ENCODE measurements around the gene RASIP1.
"Not testable (repeated sequence)": the region's sequence is repeated elsewhere in the genome, so short reads cannot be mapped to it uniquely, and the experiment has no call there.

RASIP1 gene, protein sequence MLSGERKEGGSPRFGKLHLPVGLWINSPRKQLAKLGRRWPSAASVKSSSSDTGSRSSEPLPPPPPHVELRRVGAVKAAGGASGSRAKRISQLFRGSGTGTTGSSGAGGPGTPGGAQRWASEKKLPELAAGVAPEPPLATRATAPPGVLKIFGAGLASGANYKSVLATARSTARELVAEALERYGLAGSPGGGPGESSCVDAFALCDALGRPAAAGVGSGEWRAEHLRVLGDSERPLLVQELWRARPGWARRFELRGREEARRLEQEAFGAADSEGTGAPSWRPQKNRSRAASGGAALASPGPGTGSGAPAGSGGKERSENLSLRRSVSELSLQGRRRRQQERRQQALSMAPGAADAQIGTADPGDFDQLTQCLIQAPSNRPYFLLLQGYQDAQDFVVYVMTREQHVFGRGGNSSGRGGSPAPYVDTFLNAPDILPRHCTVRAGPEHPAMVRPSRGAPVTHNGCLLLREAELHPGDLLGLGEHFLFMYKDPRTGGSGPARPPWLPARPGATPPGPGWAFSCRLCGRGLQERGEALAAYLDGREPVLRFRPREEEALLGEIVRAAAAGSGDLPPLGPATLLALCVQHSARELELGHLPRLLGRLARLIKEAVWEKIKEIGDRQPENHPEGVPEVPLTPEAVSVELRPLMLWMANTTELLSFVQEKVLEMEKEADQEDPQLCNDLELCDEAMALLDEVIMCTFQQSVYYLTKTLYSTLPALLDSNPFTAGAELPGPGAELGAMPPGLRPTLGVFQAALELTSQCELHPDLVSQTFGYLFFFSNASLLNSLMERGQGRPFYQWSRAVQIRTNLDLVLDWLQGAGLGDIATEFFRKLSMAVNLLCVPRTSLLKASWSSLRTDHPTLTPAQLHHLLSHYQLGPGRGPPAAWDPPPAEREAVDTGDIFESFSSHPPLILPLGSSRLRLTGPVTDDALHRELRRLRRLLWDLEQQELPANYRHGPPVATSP

DNA sequence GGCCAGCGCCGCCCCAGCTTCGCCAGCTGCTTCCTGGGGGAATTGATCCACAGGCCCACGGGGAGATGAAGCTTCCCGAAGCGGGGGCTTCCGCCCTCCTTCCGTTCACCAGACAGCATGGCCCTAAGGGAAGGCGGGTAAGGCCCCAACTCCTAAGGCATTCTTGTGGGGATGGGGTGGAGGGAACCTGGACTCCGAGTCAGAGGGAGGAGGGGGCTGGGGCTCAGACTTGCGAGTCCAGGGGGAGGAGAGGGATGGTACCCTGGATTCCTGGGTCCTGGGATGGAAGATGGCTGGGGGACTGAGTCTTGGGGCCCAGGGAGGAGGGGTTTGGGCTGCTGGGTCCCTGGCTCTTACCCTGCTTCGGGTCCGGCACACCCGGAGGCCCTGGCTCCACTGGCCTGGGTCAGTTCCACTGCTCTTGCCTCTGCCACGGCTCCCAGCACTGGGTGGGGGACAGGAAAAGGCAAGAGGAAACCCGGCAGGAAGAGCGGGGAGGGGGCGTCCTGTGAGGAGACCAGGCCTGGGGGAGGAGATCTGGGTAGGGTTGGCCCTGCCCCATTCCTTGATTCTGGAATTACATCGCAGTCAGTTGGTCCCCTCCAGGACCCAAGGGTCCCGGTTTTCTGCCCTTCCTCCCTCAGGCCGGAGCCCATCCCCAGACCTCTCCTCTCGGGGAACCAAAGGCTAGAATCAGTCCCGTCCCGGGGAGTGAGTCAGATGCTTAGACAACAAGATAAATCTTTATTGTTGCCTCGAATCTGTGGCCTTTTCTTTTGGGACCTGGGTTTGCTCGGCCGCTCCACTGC lies at the start of gene RASIP1:
TSS of gene RASIP1 (minus strand) at position 447 of the 809 bp plus-strand sequence. CDS start at position 119, 328 bp downstream.
- peak in 1 of 10 donors; percentile 66 for DNase-seq
- intact Hi-C loops (cut with DNase I), result no loop called here

DNA sequence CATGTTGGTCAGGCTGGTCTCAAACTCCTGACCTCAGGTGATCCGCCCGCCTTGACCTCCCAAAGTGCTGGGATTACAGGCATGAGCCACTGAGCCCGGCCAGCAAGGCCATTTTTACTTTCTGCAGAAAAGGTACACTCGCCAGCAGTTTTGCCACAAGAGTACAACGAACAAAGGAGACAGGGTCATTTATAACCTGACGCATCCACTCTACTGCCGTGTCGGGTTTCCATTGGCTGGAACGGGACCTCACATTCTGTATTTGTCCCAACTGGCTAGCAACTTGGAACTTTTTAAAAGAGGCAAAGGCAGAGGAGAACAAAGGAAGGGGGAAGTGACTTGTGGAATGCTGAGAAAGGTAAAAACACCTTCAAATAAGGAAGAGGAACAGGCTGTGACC lies 46.9 kb upstream of the RASIP1 start:
- intact Hi-C loops (cut with DNase I); DNase-seq: not testable (repeated sequence)

GRCh38 chr19:48786422-48786821 lies 46.0 kb upstream of the RASIP1 start:
- intact Hi-C loops (cut with DNase I); DNase-seq: not testable (repeated sequence)

GRCh38 chr19:48784527-48784926 lies 44.1 kb upstream of the RASIP1 start:
- intact Hi-C loops (cut with DNase I), result no loop called here
- no peak for DNase-seq

DNA sequence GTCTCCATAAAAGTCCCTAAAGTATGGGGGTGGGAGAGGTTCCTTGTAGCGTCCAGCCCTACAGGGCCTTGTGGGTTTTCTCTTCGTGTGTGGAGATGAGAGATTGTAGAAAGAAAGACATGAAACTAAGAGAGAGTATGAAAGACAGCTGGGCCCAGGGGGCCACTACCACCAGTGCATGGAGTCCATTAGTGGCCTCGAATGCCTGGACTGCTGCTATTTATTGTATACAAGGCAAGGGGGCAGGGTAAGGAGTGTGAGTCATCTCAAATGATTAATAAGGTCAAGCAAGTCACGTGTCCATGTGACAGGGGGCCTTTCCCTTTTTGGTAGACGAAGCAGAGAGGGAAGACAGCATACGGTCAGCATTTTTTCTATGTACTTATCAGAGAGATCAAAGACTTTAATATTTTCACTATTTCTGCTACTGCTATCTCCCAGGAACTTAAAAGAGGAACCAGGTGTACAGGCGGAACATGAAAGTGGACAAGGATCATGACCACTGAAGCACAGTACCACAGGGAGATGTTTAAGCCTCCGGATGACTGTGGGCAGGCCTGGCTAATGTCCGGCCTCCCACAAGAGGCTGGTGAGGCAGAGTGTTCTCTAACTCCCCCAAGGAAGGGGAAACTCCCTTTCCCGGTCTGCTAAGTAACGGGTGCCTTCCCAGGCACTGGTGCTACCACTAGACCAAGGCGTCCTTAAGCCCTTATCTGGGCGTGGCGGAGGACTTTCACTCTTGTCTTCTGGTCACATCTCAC lies 40.4 kb upstream of the RASIP1 start:
- intact Hi-C loops (cut with DNase I), result no loop called here
- no peak for DNase-seq

DNA sequence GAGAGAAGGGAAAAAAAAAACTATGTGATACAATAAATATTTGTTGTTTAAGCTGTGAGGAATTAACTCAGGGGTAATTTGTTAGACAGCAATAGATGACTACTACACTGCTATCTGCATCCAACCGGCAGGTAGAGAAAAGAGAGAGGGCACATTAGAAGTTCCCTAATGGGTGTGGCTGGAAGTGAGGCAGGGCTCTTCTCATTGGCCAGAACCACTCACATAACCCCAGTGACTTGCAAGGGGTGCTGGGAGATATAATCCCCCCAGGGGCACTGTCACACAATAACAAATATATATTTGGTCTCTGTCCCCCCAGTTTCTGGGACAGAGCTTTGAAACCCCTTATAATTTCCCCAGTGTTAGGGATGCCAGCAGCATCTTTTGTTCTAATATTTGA lies 39.2 kb upstream of the RASIP1 start:
- intact Hi-C loops (cut with DNase I), result no loop called here
- DNase-seq, result no peak

- no peak for DNase-seq
- intact Hi-C loops (cut with DNase I), result no loop called here
These were observed 37.3 kb upstream of the RASIP1 start for GRCh38 chr19:48777720-48778119.

DNA sequence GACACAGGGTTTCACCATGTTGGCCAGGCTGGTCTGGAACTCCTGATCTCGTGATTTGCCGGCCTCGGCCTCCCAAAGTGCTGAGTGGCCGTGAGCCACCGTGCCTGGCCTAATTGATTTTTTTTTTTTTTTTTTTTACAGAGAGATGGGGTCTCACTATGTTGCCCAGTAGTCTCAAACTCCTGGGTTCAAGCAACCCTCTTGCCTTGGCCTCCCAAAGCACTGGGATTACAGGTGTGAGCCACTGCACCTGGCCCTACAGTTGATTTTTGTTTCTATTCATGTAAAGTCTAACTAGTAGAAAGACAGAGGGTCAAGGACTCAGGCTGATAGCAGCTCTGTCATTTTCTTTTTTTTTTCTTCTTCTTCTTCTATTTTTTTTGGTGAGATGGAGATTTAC lies 36.7 kb upstream of the RASIP1 start:
- intact Hi-C loops (cut with DNase I), result no loop called here
- no peak for DNase-seq

- intact Hi-C loops (cut with DNase I), result no loop called here
- DNase-seq, result no peak
These were observed 32.1 kb upstream of the RASIP1 start for GRCh38 chr19:48772503-48772953.

GRCh38 chr19:48770734-48771472 lies 30.5 kb upstream of the RASIP1 start:
- no peak for DNase-seq
- intact Hi-C loops (cut with DNase I), result no loop called here

DNA sequence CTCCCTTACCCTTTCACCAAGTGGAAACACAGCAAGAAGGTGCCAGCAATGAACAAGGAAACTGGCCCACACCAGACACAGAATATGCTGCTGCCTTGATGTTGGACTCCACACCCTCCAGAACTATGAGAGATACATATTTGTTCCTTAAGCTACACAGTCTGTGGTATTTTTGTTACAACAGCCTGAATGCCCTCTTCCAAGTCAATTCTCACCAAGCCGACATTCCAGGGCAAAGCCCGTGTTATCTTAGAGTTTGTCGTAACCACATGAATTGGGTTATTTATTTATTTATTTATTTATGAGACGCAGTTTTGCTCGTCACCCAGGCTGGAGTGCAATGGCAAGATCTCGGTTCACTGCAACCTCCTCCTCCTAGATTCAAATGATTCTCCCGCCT lies 29.9 kb upstream of the RASIP1 start:
- DNase-seq, result no peak
- intact Hi-C loops (cut with DNase I), result no loop called here

DNA sequence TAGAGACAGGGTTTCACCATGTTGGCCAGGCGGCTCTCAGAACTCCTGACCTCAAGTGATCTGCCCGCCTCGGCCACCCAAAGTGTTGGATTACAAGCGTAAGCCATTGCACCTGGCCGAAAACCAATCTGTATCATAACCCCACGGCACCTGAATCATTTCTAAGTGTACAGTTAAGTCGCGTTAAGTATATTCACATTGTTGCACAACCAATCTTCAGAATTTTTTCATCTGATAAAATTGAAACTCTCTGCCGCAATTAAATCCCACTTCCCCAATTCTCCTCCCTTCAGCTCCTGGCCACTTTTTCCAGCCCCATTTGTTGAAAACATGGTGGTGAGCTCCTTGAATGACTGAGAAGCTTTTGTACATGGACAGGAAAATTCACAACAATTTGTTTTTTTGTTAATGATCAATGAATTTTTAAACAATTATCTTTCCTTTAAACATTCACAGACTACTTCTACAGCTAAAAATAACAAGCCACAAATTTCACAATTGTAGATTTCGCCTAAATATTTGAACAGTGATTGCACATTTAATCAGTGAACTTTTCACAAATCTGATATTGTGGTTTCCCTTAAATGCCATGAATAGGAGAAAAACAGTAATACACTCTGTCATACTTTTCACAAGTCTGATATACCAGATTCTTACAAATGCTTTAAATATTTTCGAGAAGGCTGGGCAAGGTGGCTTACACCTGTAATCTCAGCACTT lies 28.7 kb upstream of the RASIP1 start:
- no peak for DNase-seq
- intact Hi-C loops (cut with DNase I), result no loop called here

- DNase-seq; intact Hi-C loops (cut with DNase I): not testable (repeated sequence)
These were observed 27.9 kb upstream of the RASIP1 start for GRCh38 chr19:48768171-48768753.

GRCh38 chr19:48765816-48766215 lies 25.4 kb upstream of the RASIP1 start:
- intact Hi-C loops (cut with DNase I), result not testable (repeated sequence)

DNA sequence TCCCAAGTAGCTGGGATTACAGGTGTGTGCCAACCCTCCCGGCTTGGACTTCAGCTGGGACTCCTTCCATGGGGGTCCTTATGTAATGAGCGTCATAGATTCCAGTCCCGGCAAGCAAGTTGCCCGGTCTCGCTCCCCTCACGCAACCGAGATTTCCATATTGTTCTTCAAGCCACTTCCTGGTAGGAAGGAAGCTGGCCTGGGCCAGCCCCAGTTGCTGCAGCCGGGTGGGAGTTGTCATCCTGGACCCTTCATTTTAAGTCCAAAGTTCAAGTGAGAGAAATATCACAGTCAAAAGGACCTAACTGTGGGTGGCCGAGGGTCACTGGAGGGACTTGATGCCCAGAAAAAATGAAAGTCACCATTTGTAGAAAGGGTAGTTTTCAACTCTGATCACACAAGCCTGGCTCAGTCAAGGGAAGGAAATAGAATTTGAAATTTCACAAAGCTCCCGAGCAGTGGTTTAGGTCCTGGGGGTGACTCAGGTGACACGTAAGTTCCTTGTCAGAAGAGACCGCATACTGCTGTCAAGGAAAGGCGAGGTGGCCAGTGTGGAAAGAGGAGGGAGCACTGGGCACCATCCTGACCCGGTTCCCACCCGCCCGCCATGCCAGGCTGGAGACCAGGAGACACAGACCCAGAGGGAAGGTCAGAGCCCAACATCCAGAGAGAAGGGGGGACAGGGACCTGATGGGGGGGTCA lies 20.2 kb upstream of the RASIP1 start:
- intact Hi-C loops (cut with DNase I), result no loop called here

More at GRCh38 chr19:48765816-48766215, 25.4 kb upstream of the RASIP1 start:
- not testable (repeated sequence) for DNase-seq

DNA sequence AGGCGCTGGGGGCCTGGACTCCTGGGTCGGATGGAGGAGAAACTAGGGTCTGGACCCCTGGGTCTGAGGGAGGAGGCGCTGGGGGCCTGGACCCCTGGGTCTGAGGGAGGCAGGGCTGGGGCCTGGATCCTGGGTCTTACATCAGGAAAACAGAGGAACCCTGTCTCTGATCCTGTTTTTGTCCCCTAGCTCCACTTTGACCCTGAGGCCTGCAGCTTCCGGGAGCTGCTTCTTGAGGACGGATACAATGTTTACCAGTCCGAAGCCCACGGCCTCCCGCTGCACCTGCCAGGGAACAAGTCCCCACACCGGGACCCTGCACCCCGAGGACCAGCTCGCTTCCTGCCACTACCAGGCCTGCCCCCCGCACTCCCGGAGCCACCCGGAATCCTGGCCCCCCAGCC lies 17.3 kb upstream of the RASIP1 start:
- intact Hi-C loops (cut with DNase I), result no loop called here
- no peak for DNase-seq

More for the DNA sequence above, 20.2 kb upstream of the RASIP1 start:
- no peak for DNase-seq

DNA sequence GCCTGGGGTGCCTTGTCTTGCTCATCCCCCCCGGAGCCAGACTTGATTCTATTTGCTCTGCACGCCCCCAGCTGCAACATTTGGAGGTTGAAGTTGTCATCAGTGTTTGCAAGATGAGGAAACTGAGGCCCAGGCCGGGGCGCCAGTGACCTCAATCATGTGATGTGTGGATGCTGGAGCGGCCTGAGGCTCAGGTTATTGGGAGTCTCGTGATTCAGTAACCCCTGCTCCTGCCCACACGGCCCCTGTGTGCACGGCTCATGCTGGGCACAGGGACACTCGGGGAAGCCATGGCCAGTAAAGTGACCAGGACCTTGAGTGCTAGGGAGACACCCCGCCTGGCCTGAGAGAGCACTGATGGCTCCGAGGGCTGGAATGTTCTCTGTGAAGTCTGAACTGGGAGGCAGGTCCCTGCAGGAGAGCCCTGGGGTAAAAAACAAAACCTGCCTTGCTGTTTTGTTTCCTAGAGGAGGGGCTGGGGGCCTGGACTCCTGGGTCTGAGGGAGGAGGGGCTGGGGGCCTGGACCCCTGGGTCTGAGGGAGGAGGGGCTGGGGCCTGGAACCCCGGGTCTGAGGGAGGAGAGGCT lies 16.8 kb upstream of the RASIP1 start:
- peak in 1 of 10 donors; percentile 42 for DNase-seq
- intact Hi-C loops (cut with DNase I), result no loop called here

Data from posterior cingulate gyrus (tissue), 11 donors.